Activated CD8-positive, alpha-beta memory T cell treated with anti-CD3 and anti-CD28 coated beads for 48 hours (primary cell): ENCODE data around the gene KIF2C.

Experiments
- DNase-seq, 3 experiments: peaks; one replicate each; pipeline ENCODE4 v3.0.0-alpha.2; 2020; ENCODE audit warnings: low read depth in 2 of 3, low spot score in 2 of 3

Gene KIF2C

GRCh38 chr1:44775078-44775929, 35.7 kb downstream of the KIF2C start, which contains the start of gene RPS8:
RPS8 (plus strand) TSS chr1:44775540; CDS start chr1:44775597, 57 bp downstream.
- peak; percentile 74 to 87 (median 76) for DNase-seq

DNA sequence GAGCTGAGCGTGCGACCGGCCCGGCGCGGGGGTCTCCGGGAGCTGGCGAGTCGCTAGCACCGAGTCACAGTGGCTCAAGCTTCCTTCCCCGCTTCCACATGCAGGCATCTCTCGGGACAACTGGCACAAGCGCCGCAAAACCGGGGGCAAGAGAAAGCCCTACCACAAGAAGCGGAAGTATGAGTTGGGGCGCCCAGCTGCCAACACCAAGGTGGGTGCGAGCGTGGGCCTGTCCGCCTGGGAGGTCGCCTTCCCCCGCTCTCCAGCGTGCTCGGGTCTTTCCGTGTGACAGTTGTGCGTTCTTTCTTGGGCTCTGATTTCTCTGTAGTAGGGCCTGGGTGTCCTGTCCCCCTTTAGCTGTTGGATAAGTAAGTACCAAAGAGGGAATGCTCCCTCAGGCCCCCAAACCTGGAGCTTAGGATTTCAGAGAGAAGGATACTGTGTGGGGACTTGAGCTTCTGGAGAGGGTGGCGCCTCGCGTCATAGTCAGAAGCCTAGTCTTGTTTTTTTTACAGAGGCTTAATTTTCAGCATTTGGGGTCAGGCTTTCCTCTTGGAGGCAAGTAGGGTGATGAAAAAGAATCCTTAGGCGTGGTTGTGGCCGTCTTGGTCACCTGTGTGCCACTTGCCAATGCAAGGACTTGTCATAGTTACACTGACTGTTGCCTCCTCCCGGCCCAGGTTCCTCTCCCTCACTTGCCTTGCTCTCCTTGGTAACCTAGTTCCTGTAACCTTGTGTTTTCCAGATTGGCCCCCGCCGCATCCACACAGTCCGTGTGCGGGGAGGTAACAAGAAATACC, 36.5 kb downstream of the KIF2C start:
- no peak for DNase-seq

GRCh38 chr1:44776730-44777068, 37.1 kb downstream of the KIF2C start:
- DNase-seq: no peak

- no peak for DNase-seq
Measured at GRCh38 chr1:44777547-44777946, 37.9 kb downstream of the KIF2C start.

- no peak for DNase-seq
Measured at GRCh38 chr1:44777969-44778635, 38.5 kb downstream of the KIF2C start.

GRCh38 chr1:44778705-44779576, 39.3 kb downstream of the KIF2C start:
- no peak for DNase-seq

- no peak for DNase-seq
Measured at GRCh38 chr1:44780583-44781121, 41.0 kb downstream of the KIF2C start.

GRCh38 chr1:44783697-44784093, 44.1 kb downstream of the KIF2C start:
- DNase-seq: no peak

DNA sequence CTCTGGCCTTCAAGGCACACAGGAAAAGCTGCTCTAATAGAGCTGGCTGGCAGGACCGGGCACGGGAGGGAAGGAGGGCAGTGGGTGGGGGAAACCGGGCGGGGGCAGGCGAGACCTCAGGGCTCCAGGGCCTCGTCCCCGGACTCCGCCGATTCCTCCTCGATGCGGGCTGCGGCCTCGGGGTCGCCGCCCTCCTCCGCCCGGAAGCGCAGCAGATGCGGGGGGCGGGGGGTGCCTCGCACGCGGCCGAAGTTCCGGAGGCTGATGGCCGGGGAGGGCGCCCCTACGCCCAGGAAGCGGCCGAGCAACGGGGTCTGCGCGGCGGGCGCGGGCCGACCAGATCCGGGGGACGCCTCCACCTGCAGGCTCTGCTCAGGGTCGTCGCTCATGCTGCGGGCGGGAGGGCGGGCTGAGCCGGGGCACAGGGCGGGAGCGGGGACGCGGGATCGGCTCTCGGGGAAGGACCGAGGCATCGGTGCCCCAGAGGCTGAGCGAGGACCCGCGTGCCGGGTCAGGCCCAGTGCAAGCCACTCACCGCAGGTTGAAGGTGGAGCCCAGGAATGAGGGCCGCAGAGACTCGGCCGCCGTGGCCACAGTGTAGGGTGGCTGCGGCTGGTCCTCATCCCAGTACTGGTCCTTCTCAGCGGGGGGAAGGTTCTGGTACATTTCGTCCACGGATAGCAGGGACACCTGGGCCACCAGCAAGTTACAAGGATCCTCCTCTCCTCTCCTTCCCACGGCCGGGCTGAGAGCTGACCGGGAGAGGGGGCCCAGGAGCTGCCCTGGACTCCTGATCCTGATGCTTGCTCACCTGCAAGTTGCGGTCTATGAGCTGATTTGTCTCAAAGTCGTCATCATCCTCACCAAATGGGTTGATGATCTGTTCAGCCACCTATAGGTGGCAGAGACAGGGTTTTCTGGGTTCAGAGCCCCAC, 44.7 kb downstream of the KIF2C start:
- no peak for DNase-seq

DNA sequence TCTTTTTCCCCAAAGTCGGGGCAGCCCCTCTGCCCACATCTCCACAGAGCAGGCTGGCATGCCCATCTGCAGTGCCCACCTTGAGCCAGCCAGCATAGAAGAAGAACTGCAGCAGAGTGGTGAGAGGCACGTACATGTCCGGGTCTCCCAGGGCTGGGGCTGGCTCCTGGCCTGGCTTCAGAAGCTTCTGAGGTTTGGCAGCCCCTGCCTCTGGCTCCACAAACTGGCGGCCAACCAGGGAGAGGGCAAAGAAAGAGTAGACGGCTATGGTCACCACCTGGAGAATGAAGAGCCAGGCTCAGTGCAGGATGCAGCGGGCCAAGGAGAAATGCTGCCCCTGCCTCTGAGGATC, 45.4 kb downstream of the KIF2C start:
- DNase-seq: no peak

DNA sequence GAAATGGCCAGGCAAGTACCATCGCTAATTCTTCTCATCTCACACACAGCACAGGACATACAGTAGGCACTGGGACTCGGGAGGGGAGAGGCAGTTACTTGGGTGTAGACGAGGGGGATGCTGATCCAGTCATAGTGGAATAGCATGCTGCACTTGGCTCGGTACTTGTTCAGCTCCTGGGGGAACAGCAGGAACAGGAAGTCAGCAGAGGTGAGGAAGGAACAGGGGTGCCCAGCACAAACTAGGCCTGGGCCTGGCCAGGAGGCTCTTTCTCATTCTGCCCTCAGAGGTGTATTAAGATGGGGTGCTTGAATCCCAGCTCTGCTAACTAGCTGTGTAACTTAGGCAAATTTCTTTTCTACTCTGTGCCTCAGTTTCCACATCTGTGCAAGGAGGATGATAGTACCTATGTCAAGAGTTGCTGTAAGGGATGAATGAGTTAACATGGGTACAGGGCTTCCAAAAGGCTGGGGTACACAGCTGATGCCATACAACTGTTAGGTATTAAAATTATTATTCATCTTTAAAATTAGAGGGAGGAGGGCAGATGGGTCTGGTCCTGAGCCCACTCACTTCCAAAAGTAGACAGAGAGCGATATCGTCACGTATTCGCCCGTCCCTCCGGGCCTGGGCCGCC, 46.0 kb downstream of the KIF2C start:
- DNase-seq: no peak

GRCh38 chr1:44786138-44786840, 46.7 kb downstream of the KIF2C start:
- DNase-seq: peak in 1 of 3 experiments; percentile 50

DNA sequence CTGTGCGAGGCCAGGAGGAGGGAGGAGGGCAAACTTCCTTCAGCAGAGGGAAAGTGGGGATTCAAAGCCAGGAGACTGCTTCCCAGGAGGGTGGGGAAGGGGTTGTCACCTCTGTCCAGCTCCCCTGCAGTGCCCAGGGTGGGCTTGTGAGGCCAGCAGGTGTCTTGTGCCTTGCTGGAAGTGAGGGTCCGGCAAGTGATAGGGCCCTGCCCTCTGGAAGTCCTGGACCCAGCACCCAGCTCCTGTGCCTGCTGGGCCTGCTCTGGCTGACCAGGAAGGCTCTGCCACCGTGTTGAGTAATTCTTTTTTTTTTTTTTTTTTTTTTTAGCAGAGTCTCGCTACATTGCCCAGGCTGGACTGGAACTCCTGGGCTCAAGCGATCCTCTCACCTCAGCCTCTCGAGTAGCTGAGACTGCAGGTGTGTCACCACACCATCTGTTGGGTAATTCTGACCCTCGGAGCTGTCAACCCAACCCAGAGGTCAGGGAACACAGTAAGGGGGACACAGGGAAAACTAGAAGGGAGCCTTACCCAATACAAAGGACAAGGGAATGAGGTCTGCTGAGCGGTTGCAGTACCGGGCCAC, 47.3 kb downstream of the KIF2C start:
- DNase-seq: no peak

DNA sequence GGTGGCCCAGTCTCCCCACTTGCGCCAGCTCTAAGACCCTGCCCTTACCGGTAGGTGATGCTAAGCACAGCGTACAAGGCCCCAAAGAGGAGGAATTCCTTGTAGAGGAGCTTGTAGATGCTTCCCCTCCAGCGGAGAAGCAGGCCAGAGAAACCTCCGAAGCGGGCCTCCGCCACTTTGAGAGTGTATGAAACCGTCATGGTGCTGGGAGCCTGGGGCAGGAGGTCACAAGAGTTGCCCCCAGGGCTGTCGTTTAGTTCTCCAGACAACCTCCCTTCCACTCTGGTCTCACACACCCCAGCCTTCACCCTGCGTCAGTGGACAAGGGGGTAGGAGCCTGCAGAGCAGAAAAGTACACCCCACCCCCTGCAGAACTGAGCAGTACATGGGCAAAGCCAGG, 47.9 kb downstream of the KIF2C start:
- no peak for DNase-seq

DNA sequence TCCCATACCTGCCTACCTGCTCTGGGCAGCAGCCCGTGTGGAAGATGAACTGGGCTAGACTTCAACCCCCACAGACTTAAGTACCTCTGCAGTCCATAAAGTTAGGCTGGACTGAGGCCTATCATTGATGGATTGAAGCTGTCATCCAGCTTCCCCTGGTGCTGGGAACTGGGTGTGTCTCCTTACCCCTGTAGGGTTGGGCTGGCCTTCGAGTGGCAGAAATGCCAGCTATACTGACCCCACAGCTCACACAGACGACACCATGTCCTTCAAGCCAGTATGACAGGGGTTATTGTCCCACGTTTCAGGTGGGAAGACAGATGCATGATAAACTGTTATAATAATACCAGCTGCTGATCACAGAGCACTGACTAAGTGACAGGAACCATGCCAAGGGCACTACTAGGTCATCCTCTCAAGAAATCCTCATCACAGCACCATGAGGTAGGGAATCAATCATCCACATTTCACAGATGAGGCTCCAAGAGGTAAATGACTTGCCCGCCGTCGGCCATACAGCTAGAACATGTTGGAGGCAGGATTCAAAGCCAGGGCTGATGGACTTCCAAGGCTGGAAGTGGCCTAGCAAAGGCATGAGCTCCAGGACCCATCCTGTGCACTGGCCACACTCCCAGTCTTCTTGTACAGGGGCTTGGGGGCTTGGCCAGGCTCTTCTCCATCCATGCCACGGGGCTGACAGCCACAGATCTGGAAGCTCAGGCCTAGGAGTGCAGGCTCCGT, 48.7 kb downstream of the KIF2C start, which contains the start of gene BEST4:
Gene BEST4, minus strand, starts transcription at position 51 of the 741 bp plus-strand sequence. CDS start 465 bp downstream, outside the sequence.
- no peak for DNase-seq

DNA sequence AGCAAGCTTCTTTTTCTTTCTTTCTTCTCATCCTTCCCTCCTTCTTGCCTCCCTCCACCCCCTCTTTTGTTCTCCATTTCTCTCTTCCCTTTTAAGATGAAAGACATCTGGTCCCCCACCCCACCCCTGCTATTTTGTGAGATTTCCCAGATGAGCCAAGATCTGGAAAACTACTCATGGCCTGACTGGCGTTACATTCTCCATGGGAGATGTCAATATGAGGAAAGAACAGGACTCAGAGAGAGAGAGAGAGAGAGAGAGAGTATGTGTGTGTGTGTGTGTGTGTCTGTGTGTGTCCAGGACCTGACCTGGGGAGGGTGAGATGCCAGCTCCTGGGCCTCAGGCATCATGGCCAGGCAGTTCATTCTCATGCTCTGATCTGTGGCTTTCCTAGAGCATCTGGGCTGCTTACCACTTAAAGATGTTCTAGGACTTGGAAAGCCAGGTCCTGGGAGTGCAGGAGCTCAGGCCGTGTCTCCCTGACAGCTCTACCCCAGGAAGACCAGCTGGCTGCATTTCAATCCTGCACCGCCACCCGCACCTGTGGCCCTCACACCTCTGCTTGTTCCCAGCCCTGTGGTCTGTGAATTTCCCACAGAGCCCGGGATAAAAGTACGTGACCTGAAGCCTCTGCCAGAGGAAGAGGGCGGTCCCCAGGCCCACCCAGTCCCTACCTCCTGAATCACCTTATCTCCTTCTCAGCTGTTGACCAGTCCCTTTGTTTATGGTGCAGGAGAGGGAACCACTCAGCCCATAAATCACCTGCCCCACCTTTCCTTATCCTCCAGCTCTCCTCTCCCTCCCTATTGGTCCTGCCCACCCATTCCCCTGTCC, 51.5 kb downstream of the KIF2C start:
- no peak for DNase-seq
